Right kidney (tissue), 1 donor: Measurements from ENCODE around the gene TALDO1.

Source experiments
- DNase-seq: peaks from one replicate; pipeline ENCODE4 v3.0.0-alpha.2; 2016

TALDO1 gene

DNA sequence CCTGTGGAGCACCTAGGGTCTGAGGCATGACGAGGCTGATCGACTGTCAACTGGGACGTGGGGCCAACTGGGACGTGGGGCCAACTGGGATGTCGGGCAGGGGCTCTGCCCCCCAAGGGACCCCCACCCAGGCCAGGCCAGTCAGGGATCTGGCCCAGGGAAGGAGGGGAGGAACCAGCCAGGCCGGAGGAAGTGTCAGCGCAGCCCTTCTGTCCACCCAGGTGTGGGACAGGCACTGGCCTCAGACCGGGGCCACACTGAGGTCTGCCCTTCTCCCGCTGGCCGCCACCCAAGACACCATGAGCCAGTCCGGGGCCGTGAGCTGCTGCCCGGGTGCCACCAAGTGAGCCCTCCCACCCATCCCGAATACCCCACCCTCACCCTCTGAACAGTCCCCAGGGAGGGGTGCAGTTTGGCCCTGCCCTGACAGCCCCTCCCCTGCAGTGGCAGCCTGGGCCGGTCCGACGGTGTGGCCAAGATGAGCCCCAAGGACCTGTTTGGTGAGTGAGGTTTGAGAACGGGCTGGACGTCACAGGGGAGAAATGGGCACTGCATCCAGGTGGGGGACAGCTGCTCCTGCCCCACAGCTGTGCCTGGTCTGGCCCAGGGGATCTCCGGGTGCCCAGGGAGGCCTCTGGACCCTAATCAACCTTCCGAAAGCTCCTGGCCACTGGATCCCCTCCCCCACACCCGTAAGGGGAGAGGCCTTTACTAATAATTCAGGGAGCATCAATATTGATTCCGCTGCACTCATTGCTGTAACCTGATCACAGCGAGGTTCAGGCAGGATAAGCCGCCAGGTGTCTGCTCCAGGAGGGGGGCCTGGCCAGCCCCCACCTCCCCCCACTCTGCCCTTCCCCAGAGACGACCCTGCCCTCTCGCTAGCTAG, 37.9 kb upstream of the TALDO1 start:
- DNase-seq: peak; percentile 35

DNA sequence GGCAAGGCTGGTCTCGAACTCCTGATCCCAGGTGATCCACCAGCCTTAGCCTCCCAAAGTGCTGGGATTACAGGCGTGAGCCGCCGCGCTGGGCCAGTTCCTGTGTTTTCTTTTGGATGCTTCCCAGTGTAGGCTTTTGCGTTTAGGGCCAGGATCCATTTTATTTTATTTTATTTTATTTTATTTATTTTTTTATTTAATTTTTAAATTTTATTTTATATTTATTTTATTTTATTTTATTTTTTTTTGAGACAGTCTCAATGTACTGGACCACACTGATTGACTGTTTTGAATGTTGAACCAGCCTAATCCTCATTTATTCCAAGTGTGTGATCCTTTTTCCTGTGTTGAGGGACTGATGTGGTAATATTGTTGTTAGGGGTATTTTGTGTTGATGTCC, 32.8 kb upstream of the TALDO1 start:
- DNase-seq: no peak

DNA sequence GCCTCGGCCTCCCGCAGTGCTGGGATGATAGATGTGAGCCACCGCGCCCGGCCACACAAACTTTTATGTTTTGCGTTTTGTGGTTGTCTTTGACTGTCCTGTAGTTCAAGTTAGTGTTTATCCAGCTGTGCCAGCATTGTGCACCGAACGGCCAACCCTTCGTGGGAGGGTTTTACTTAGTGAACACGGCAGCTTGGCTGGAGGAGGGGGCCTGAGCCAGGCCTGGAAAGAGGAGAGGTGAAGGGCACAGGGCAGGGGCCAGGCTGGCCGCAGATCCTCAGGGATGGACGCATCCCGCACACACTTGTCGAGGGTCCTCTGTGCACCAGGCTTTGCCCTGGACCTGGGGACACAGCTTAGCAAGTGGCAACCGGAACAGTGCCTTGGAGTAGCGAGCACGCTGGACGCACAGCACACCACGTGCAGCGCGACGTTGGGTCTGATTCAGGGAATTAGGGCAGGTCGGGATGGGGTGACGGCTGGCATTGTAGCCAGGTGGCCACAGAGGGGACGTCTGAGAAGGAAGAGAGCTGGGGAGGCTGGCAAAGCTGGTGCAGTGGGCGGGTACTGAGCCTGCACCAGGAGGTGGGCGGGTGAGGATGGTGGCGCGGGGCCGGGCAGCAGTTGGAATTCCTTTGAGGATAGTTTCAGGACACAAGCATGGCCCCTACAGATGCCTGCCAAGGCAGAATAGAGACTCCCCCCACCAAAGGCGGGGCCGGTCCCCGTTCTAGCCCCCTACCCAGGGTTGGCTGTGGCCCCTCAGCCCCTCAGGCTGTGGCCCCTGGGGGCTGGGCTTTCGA, 27.8 kb upstream of the TALDO1 start:
- peak; percentile 40 for DNase-seq

DNA sequence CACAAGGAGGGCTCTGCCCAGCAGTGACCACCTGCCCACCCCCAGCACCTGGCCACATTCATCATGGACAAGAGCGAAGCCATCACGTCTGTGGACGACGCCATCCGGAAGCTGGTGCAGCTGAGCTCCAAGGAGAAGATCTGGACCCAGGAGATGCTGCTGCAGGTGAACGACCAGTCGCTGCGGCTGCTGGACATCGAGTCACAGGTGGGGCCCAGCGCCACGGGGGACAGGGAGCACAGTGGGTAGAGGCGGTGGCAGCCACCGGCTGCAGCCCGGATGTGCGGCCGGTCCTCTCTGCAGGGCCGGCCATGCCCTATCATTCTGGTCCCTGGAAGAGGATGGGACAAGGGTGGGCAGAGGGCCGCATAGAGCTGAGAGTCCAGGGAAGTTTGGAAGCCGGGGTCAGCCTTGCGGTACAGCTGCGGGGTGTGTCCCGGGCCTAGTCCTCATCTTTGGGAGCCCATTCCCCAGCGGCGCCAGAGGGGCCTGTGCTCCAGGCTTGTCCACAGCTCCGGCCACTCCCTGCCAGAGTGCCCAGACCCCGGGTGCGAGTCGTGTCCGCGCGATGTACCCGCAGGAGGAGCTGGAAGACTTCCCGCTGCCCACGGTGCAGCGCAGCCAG, 27.1 kb upstream of the TALDO1 start:
- peak; percentile 49 for DNase-seq

DNA sequence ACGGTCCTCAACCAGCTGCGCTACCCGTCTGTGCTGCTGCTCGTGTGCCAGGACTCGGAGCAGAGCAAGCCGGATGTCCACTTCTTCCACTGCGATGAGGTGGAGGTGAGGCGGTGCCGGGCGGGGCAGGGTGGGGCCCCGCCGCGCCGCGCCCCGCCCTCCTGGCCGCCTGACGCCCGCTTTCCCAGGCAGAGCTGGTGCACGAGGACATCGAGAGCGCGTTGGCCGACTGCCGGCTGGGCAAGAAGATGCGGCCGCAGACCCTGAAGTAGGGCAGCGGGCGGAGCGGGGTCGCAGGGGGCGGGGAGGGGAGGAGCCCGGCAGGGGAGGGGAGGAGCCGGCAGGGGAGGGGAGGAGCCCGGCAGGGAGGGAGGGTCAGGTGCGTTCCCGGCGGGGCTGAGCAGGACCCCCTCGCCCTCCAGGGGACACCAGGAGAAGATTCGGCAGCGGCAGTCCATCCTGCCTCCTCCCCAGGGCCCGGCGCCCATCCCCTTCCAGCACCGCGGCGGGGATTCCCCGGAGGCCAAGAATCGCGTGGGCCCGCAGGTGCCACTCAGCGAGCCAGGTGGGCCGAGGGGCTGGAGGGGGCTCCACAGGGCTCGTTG, 26.5 kb upstream of the TALDO1 start:
- DNase-seq: no peak

DNA sequence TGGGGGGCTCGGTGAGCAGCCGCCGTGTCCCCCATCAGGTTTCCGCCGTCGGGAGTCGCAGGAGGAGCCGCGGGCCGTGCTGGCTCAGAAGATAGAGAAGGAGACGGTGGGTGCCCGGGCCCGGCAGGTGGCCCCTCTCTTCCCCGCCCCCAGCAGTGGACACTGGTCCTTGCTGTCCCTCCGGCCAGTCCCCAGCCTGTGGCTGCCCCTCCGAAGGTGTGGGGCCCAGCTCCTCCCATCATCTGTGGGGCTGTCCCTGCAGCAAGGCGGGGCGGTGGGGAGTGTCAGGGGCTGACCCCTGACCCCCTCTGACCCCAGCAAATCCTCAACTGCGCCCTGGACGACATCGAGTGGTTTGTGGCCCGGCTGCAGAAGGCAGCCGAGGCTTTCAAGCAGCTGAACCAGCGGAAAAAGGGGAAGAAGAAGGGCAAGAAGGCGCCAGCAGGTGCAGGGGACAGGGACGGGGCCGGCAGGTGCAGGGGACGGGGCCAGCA, 26.0 kb upstream of the TALDO1 start:
- DNase-seq: peak; percentile 29

DNA sequence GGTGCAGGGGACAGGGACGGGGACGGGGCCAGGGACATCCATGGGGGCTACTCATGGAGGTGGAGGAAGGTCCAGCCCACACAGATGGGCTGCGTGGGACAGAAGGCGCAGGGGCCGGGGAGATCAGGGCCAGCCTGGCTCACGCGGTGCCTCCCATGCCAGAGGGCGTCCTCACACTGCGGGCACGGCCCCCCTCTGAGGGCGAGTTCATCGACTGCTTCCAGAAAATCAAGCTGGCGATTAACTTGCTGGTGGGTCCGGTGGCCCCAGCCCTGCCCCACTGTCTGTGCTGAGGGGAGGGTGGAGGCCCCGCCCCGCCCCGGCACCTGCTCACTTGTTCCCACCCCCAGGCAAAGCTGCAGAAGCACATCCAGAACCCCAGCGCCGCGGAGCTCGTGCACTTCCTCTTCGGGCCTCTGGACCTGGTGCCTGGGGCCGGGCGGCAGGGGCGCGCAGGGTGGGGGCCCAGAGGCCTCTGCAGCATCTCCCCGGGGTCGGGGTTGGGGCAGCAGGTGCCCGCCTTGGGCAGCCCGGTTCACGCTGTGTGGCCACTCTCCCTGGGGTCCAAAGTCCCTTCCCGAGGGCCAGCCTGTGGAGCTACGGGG, 25.4 kb upstream of the TALDO1 start:
- peak; percentile 13 for DNase-seq

DNA sequence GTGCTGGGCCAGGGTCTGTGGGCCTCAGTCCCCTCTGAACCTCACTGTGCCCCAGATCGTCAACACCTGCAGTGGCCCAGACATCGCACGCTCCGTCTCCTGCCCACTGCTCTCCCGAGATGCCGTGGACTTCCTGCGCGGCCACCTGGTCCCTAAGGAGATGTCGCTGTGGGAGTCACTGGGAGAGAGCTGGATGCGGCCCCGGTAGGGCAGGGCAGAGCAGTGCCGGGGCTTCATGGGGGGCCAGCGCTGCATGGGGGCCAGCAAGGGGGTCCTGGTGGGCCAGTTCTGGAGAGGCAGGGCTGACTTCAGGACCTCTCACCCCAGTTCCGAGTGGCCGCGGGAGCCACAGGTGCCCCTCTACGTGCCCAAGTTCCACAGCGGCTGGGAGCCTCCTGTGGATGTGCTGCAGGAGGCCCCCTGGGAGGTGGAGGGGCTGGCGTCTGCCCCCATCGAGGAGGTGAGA, 24.9 kb upstream of the TALDO1 start:
- peak; percentile 37 for DNase-seq

DNA sequence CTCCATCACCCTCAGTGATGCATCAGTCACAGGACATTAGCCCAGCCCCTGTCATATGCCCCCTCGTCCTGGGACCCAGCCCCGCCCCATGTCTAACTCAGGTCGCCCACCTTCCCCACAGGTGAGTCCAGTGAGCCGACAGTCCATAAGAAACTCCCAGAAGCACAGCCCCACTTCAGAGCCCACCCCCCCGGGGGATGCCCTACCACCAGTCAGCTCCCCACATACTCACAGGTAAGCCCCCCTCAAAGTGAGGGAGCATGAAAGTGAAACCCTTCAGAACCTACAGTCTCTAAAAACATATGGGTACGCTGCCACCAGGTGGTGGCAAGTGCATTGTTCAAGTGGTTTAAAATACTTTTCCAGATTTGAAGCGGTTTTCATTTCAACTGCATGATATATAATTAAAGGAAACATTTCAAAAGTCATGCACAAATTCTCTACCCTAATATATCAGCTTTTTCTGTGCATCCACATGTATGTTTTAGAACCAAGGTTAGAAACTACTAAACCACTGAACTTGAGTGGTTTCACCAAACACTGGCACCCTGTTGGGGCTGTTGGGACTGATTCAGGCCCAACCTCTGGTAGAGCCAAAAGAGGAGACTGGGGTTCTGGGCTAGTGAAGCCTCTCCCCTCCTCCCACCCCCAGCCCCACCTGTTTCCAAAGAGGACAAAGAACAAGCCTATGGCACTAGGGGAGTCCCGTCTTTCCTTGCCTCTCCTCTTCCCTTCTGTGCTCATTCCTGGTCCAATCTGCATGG, 24.0 kb upstream of the TALDO1 start:
- peak; percentile 17 for DNase-seq

DNA sequence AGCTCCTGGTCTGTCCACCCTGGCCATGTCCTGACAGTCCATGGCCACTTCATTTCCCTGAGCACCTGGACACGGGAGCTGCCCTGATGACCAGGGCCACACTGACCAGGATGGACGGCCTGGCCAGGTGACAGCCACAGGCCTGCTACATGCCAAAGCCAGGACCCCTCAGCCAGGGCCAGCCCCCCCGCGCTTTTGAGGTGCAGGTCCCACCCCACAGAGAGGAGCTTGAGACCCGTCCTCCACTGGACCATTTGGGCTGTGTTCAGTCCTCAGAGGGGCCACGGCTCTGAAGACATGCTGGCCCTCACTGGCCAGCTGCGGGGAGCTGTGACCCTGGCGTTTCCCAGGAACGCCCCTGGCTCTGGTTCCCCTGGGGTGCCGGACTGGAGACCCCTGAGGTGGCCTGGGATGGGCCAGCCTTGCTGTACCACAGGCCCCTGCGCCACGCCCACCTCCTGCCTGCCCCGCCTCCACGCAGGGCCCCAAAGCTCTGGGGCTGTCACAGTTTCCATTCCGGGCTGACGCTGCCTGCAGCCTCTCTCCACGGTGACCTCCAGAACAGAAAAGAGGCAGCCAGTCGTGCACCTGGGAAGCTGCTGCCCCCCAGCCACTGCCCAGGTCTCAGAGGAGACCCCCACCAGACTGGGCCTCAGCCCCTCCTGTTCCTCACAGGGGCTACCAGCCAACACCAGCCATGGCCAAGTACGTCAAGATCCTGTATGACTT, 23.1 kb upstream of the TALDO1 start:
- DNase-seq: peak; percentile 17

DNA sequence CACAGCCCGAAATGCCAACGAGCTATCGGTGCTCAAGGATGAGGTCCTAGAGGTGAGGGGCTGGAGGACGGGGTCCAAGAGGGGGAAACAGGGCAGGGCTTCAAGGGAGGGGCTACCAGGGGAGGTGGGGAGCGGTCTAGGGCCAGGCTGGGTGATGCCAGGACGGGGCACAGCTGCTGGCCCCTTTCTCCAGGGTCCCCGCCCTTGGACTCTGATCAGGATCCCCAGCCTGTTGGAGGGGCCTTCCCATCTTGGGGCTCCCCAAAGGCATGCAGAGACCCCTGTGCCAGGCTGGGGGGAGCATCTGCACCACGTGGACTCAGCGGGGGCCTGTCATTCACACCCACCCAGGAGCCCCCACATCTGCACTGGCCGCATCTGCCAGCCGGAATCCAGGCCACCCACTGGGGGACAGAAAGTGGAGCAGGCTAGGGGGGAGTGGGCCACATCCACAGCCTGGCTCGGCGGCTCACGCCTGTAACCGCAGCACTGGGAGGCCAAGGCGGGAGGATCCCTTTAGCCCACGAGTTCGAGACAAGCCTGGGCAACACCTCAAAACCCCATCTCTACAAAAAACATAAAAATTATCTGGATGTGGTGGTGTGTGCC, 22.4 kb upstream of the TALDO1 start:
- DNase-seq: no peak

DNA sequence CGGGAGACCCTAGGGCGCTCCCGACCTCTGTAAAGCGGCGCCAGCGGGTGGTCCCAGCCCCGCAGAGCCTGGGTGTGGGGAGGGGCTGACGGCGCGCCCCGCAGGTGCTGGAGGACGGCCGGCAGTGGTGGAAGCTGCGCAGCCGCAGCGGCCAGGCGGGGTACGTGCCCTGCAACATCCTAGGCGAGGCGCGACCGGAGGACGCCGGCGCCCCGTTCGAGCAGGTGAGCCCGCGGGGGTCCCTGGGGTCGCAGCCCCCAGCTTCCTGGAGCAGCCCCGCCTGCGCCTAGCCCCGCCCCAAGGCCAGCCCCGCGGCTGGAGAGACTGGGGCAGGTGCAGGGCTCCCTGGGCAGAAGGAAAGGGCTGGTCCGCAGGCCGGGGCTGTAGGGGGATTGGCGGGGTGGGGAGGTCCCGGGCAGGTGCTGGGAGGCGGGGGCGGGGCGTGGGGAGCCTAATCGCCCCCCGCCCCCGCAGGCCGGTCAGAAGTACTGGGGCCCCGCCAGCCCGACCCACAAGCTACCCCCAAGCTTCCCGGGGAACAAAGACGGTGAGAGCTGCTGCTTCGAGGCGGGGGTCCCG, 21.6 kb upstream of the TALDO1 start:
- peak; percentile 51 for DNase-seq

DNA sequence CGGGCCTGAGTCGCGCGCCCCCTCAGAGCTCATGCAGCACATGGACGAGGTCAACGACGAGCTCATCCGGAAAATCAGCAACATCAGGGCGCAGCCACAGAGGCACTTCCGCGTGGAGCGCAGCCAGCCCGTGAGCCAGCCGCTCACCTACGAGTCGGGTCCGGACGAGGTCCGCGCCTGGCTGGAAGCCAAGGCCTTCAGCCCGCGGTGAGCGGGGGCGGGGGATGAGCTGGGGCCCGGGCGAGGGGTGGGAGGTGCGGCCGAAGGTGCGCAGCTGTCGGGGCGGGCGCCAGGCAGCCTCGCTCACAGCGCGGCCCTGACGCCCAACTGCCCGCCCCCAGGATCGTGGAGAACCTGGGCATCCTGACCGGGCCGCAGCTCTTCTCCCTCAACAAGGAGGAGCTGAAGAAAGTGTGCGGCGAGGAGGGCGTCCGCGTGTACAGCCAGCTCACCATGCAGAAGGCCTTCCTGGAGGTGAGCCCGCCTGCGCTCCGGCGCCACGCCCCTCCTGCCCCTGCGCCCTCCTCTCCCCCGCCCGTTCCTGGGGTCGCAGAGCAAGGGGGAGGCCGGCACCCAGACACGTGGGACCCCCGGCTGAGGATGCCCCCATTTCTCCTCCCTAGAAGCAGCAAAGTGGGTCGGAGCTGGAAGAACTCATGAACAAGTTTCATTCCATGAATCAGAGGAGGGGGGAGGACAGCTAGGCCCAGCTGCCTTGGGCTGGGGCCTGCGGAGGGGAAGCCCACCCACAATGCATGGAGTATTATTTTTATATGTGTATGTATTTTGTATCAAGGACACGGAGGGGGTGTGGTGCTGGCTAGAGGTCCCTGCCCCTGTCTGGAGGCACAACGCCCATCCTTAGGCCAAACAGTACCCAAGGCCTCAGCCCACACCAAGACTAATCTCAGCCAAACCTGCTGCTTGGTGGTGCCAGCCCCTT, 20.7 kb upstream of the TALDO1 start:
- DNase-seq: peak; percentile 70

DNA sequence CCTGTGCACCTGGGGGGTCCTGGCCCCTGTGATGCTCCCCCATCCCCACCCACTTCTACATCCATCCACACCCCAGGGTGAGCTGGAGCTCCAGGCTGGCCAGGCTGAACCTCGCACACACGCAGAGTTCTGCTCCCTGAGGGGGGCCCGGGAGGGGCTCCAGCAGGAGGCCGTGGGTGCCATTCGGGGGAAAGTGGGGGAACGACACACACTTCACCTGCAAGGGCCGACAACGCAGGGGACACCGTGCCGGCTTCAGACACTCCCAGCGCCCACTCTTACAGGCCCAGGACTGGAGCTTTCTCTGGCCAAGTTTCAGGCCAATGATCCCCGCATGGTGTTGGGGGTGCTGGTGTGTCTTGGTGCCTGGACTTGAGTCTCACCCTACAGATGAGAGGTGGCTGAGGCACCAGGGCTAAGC, 20.0 kb upstream of the TALDO1 start:
- no peak for DNase-seq

DNA sequence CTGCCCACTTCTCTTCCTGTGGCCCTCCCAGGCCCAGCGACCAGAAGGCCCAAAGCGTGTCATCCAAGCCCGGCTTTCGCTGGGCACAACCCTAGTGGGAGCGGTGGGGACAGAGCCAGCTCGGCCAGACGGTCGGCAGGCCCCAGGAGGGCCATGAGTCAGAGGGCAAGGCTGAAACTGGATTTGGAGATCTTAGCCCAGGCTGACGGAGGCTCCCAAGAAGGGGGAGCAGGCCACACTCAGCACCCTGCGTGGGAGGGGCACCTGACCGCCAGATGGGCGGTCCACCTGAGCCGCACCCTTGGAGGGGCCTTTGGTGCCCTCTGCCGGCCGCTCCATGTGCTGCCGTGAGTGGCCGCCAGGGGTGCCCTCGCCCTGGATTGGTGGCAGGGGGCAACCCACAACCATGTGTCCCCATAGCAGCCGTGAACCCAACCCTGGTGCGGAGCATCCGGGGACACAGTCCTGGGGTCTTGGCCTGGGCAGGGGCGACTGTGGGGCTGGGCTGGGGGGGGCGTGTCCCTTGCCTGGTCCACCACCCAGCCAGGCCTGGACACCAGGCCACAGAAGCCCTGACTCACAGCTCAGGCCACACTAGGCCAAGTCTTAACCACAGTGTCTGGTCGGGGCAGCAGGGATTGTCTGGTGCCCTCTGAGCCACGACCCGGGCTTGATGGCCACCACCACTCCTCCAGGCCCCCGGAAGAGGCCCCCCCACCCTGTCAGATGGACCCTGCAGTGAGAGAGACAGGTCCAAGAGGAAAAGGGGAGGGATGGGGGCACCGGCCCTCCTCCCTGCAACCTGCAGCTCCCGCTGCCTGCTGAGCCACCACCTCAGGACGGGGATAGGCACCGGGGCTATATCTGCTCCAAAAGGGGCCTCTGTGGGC, 19.2 kb upstream of the TALDO1 start:
- DNase-seq: peak; percentile 80

DNA sequence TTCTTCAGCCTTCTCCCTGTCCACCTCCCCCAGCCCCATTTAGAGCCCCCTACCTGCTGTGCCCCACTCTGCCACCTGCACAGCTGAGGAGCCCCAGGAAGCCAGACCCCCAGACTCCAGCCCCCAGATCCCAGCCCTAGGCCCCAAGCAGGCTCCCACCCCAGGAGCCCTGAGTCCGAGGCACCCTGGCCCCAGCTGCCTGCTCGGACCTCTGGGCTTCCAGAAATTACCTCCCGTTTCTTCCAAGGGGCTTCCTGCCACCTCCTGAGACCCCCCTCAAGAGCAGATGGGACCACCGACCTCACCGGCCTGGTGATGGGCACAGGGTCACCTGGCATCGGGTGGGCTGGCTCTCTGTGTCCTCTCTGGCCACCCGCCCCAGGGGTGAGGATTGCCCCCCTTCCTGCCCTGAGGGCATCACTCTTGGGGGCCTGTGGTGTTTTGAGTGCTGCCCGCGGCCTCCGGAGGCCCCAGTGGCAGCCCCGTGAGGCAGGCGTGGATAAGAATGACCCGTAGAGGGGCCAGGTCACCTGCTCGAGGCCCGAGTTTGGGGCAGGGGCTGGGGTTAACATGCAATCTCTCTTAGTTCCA, 18.3 kb upstream of the TALDO1 start:
- no peak for DNase-seq
